ENCODE results near the gene TEX53.

TEX53 gene

DNA sequence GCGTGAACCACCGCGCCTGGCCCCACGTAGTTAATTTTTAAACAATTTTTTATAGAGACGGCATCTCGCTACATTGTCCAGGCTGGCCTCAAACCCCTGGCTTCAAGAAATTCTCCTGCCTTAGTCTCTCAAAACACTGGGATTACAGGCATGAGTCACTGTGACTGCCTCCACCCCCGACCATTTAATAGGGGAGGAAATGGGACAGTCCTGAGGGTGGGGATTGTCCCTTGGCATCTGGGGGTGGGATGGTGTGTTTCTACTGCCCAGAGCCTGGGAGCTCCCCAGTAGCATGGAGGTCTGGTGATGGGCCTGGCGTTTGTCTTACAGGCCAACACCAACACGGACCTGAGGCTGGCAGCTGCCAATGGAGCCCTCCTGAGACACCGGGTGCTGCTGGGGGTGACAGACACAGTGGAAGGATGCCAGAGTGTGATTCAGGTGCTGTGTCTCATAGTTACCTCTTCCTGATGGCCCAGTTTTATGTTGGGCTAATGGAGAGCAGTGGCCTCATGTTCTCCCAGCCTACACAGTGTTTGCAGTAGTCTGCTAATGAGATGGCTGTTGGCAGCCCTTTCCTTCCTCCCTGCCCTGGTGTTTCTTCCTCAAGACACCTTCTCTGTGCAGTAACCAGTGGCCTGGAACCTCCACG is 24.0 kb downstream of the TEX53 start:
- DNase-seq = no peak

DNA sequence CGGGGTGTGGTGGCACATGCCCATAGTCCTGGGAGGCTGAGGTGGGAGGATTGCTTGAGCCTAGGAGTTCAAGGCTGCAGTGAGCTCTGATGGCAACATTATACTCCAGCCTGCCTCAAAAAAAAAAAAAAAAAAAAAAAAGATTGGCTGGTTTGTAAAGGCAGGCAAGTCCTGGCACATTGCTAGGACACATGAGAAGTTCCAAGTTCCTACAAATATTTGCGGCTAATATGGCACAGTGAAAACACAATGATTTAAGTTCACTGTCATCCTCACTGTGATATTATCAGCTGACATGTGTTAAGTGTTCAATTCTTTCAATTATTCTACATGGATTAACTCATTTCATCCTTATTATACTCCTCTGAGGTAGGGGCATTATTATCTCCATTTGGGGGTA is 26.4 kb downstream of the TEX53 start:
- DNase-seq = no peak

- DNase-seq = no peak
Observed at GRCh38 chr9:114629563-114630090, 28.0 kb downstream of the TEX53 start.

DNA sequence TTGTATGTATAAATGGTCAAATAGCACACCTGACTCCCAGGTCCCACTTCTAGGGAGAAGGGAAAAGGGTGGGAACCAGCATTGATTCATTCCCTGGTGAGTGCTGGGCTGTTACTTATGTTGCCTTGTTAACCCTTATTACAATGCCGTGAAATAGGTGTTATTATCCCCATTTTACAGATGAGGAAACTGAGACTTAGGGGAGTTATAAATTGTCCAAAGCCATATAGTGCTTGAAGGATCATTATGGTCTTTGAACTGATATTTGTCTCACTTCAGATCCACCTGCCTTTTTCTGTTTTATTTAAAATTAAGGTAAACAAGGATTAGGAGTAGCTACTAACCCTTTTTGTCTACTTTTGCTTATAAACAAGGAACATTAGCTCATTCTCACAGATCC is 30.1 kb downstream of the TEX53 start:
- no peak for DNase-seq

DNA sequence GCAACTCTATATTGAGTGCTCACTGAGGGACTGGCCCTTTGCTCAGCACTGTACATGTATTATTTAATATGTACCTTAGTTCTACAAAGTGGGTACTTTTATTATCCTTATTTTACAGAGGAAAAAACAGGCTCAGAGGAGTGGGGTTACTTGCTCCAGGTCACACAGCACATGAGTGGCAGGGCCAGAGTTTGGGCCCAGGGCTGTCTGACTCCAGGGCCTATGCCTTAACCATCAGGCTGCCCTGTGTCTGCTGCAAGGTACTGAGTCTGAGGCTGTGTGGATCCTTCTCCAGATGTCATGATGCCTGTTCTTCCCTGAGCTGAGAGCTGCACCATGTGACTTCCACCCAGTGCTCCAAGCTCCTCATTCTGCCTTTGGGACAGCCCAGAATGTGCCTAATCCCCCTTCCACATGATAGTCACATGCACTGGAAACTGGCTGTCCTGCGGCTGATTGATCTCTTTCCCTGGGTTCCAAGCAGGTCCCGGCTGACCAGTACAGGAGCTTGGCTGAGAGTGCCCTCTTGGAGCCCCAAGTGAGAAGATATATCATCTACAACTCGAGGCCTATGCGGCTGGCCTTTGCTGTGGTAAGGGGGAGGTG is 31.1 kb downstream of the TEX53 start:
- DNase-seq = no peak

GRCh38 chr9:114624677-114625076 is 32.9 kb downstream of the TEX53 start:
- no peak for DNase-seq

- no peak for DNase-seq
Observed at GRCh38 chr9:114621975-114622609, 35.5 kb downstream of the TEX53 start.

- no peak for DNase-seq
Observed at GRCh38 chr9:114621561-114621960, 36.0 kb downstream of the TEX53 start.

GRCh38 chr9:114619191-114619761 is 38.3 kb downstream of the TEX53 start:
- DNase-seq = no peak

DNA sequence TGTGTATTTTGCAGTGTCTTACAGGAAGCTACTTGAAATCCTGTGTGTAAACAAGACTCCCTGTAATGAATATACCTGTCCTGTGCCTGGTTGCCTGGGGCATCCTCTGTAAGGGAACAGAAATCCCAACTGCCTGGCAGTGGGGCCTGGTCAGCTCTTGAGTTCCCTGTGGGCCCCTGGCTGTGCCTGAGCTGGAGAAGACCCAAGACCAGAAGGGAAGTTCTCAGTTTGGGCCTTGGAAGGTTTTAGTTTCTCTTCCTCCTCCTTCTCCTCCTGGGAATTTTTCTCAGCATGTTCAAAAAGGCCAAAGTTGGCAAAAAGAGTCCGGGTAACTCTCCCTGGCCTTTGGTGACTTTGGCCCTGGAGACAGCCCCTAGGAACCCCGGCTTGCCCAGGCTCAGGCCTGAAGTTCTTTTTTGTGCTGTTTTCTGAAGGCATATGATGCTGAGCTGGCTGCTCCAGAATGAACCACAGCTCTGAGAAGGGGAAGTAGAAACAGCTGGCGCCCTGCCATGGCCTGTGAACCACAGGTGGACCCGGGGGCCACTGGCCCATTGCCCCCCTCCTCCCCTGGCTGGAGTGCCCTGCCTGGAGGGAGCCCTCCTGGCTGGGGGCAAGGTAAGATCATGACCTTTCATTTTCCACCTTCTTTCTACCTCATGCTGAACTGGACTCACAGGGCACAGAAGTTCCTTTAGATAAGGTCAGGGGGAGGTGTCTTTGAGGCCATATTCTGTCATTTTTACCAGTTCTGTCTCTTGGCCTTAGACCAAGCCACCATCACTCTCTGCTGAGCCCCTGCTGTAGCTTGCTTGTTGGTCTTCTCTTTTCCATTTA is 40.7 kb downstream of the TEX53 start:
- no peak for DNase-seq

GRCh38 chr9:114614373-114614772 is 43.2 kb downstream of the TEX53 start:
- DNase-seq = no peak

DNA sequence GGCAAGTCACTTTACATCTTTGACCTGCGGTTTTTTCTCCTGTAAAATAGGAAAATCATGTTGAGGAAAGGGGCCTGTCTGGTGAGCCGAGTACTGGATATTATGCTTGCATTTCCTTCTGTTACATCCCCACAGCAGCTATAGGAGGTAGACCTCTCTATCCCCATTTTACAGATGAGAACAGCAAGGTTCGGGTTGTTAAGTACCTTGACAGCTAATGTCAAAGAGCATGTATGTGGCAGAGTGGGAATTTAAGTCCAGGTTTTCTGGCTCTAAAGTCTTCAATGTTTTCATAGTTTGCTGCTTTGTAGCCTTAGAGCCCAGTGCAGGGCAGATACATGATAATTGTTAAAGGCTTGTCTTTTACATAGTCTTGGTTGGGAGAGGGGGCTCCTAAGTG is 43.7 kb downstream of the TEX53 start:
- no peak for DNase-seq

DNA sequence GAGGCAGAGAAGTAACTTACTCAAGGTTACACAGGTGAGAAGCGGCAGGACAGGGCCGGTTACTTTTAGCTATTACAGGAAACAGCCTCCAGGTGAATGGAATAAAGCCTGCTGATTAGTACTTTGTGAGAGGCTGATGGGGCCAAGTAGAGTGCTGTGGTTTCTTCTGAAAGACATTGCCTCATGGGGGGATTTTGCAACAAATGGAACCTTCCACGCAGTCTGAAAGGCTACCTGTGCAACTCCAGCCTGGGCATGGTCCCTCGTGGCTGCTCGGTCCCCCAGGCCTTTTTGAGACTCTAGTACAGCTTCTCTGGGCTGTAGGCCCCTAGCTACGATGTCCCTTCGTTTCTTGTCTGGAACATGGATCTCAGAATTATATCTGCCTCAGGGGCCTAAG is 44.5 kb downstream of the TEX53 start:
- DNase-seq = no peak

GRCh38 chr9:114612272-114612923 is 45.2 kb downstream of the TEX53 start:
- DNase-seq = no peak

DNA sequence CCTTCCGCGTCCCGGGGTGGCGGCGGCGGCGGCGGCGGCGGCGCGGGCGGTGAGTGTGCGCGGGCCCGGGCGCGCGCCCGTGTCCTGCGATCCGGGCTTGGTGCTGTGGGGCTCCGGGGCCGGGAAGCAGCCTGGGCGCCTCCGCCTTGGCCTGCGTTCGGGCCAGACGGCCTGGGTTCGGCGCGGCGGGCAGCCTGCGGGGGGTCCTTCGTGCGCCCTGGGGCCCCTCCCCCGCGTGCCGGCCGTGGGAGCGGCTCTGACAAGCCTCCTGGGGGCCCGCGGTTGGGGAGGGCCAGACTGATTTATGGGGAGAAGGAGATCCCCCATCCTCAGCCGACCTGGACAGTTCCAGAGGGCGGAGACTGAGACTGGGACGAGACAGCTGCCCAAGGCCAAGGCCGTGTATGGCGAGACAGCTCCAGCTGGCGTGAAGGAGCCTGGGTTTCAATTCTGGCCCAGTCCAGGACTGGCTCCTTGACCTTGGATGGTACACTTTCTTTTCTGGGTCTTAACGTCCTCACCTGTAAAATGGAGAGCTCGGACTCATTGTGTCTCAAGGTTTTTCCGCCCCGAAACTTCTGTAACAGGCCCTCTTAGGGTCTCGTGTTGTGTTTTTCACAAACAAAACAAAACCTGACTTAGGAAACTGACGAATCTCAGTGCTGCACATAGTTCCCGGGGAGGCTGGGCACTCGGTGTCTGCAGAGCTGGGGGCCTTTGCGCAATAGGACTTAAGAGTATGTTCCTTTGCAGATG is 45.9 kb downstream of the TEX53 start:
- DNase-seq = no peak

DNA sequence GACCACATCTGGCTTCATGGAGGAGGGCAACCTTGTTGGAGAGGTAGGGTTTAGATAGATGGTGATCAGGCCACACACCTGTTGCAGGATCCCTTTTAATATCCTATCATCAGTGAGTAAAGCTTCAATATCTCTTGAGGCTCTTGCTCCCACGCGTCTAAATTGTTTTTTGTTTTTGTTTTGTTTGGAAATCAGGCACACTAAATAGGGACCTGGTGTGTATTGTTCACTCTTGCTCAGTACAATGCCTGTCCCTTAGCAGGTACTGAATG is 49.1 kb downstream of the TEX53 start:
- DNase-seq = no peak

GRCh38 chr9:114607671-114608524 is 49.7 kb downstream of the TEX53 start:
- no peak for DNase-seq

DNA sequence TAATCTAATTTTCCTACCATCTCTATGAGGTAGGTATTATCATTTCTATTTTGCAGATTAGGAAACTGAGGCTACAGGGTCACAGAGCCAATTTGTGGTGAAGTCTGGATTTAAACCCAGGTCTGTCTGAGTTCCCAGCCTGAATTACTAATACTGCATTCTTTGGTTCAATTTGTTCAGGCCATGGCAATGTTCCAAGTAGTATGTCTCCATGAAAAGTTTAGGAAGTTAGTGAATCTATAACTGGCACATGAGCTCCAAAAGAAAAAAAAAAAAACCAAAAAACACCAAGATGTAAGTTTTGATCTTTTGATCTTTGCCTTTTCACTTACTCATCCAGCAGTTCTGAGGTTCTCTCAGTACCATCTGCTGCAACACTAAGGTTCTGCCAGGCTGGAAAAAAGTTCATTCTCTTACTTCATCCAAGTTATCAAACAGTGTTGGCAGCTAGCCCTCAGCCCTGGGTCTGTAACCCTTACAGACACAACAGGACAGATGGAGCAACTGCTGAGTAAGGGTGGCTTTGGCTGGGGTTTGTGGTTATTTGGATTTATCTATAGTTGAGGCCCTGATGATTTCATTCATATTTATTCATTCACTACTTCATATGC is 50.9 kb downstream of the TEX53 start:
- no peak for DNase-seq

Data from NCI-H2227 treated with DMSO at 0.1 percent for 48 hours (cell line).